T-helper 9 cell (primary cell): ENCODE results near the gene MRPS27.

ENCODE experiments used
- DNase-seq: peaks from one replicate; pipeline ENCODE4 v3.0.0-alpha.2; 2020

The MRPS27 gene

GRCh38 chr5:72255670-72256069, 64.4 kb downstream of the MRPS27 start:
- DNase-seq = no peak

GRCh38 chr5:72255237-72255636, 64.8 kb downstream of the MRPS27 start:
- no peak for DNase-seq

- DNase-seq = no peak
These were observed 67.4 kb downstream of the MRPS27 start for GRCh38 chr5:72252574-72253155.

GRCh38 chr5:72252008-72252407, 68.0 kb downstream of the MRPS27 start:
- no peak for DNase-seq

GRCh38 chr5:72251386-72251785, 68.7 kb downstream of the MRPS27 start:
- no peak for DNase-seq

- DNase-seq = no peak
These were observed 71.5 kb downstream of the MRPS27 start for GRCh38 chr5:72248410-72248981.

- no peak for DNase-seq
These were observed 73.0 kb downstream of the MRPS27 start for GRCh38 chr5:72246954-72247442.

- no peak for DNase-seq
These were observed 74.0 kb downstream of the MRPS27 start for GRCh38 chr5:72245951-72246532.

GRCh38 chr5:72245546-72245945, 74.5 kb downstream of the MRPS27 start:
- DNase-seq = no peak

GRCh38 chr5:72244862-72245371, 75.1 kb downstream of the MRPS27 start:
- no peak for DNase-seq

- DNase-seq = no peak
These were observed 76.3 kb downstream of the MRPS27 start for GRCh38 chr5:72243706-72244105.

- DNase-seq = no peak
These were observed 77.1 kb downstream of the MRPS27 start for GRCh38 chr5:72242796-72243475.

- no peak for DNase-seq
These were observed 78.6 kb downstream of the MRPS27 start for GRCh38 chr5:72241346-72242003.

GRCh38 chr5:72238712-72239445, 81.2 kb downstream of the MRPS27 start:
- no peak for DNase-seq

- no peak for DNase-seq
These were observed 82.2 kb downstream of the MRPS27 start for GRCh38 chr5:72237879-72238278.

- no peak for DNase-seq
These were observed 82.6 kb downstream of the MRPS27 start for GRCh38 chr5:72237415-72237814.

- DNase-seq = no peak
These were observed 84.3 kb downstream of the MRPS27 start for GRCh38 chr5:72235725-72236124.

GRCh38 chr5:72234868-72235267, 85.2 kb downstream of the MRPS27 start:
- DNase-seq = no peak

GRCh38 chr5:72234265-72234700, 85.8 kb downstream of the MRPS27 start:
- no peak for DNase-seq

- DNase-seq = no peak
These were observed 86.2 kb downstream of the MRPS27 start for GRCh38 chr5:72233835-72234234.

- no peak for DNase-seq
These were observed 87.2 kb downstream of the MRPS27 start for GRCh38 chr5:72232838-72233237.

GRCh38 chr5:72231991-72232703, 87.9 kb downstream of the MRPS27 start:
- no peak for DNase-seq
